GM21526 (cell line): ENCODE measurements around the gene CTNNA2.
"Not testable (repeated sequence)": the region's sequence is repeated elsewhere in the genome, so short reads cannot be mapped to it uniquely, and the experiment has no call there.

Experiments used
- ATAC-seq: cut with Tn5 transposase; IDR thresholded peaks from one replicate; pipeline ENCODE4 v1.9.1; 2021; ENCODE audit warnings: moderate library complexity; ENCODE audit not compliant: unreplicated experiment, low FRiP score

Gene CTNNA2

GRCh38 chr2:80061881-80062280, 549.0 kb downstream of the CTNNA2 start:
- ATAC-seq = no peak

DNA sequence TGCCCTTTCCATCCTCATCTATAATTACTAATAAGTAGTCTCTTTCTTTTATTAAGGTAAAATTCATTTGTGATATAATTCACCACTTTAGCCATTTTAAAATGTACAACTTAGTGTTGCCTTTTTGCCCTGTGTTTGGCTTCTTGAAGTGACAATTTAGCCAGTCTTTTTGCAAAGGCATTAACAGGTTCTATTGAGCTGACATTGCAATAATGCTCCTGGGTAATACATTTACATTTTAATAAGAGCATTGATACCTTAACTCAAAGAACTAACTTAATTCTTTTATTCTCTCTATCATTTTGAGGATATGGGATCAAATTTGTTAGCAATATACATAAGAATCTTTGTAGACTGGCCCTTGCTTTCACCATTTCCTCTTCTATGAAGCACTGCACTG, 549.4 kb downstream of the CTNNA2 start:
- no peak for ATAC-seq

DNA sequence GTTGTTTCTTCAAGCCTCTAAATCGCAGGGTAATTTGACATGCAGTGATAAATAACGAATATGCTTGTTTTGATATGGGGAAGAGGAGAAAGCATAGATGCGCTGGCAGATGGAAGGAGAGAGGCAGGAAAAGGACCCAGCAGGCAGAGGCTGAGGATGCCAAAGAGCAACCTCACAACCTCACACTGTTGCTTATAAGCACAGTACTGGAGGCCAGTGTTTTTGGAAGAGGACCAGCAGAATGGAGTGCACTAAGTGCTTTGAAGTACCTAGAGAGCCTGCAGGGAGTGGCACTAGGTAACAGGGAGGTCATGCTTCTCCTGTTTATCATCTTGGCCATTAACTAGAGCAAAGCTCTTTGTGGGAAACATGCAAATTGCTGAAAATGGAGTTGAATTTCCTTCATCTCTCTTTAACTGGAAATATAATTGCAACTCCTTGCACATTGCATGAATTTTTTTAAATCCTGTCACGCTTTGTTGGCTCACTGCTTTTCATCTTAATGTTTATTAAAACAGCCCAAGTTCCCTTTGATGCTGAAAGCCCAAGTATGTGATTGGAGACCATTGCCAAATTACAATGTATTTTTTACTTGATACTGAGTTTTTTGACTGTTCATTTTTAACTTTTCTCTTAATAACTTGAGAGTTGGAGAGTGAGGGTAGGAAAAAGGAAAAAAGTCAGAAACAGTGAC, 555.3 kb downstream of the CTNNA2 start:
- no peak for ATAC-seq

GRCh38 chr2:80070587-80070986, 557.7 kb downstream of the CTNNA2 start:
- no peak for ATAC-seq

DNA sequence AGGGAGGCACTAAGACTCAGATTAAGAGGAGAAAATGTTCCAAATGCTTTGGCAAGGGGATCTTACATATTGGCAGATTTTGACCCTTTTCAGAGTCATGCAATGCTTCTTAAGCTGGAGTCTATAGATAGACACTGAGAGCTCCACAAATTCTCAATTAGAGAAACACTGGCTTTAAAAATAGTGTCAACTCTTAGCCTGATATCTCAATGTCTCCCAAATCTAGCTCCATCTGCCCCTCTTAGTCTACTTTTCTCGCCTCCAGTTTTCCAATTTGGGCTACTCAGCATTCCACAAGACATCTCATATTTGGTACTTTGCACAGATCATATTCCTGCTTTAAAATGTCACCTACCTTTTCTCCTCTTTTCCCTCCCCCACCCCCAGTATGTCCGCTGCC, 559.1 kb downstream of the CTNNA2 start:
- ATAC-seq = no peak

GRCh38 chr2:80073134-80073561, 560.3 kb downstream of the CTNNA2 start:
- no peak for ATAC-seq

DNA sequence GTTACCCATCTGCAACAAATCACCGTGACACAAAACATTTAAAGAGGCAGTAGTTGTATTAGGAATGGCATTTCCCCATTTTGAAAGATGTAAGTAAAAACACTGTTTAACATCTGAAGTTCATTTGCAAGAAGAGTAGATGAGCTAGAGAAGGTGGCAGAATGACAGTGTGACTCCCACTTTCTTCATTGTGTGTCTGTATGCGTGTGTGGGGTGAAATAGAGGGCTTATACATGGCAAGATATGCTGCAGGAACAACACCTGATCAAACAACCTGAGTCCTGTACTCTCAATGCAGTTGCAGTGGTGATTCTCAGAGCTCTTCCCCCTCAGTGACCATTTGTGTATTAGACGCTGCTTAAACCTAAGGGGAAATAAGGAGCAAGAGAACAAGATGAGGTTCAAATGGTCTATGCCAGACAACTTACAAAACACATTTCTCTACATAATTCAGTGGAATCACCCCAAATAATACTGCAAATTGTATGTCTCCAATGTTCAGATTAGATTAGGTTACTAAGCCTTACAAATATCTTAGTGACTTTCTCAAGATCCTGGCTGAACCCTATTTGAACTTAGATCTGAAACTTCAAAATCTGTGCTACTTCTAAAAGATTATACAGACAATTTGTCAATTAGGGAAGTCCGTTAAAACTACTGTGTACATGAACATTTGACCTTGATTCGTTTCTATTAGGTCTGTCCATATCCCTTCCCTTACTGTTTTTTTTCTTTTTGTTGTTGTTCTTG, 561.6 kb downstream of the CTNNA2 start:
- ATAC-seq = no peak

GRCh38 chr2:80075719-80076118, 562.9 kb downstream of the CTNNA2 start:
- ATAC-seq = no peak

DNA sequence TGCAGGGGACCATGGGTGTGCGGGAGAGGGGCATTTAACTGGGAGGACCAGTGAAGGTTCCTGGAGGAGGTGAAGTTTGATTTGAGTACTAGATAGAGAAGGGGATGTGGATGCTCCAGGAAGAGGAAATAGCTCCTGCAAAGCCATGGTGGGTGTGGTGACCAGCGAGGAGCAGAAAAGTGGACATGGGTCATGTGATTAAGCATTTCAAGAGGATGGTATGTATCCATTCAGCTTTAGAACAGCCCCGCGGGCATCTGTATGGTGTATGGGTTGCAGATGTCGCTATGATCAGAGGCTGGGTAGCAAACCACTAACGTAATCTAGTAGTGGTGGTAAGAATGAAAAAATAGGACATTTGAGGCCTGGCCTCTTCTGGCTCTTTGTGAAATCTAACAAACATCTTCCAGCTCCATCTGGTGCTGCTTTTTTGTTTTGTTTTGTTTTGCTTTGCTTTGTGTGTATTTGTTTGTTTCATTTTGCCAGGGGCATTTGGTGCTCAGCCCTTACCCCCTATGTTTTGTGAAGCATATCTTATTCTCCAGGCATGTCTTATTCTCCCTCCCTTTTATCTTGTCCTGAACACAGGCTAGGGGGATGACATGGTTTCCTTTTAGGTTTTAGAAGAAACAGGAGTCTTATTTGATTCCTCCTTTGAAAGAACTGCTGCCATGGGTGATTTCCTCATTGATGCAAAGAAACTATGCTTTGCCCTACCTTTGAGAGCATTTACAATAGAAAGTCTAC, 565.6 kb downstream of the CTNNA2 start:
- ATAC-seq = no peak

DNA sequence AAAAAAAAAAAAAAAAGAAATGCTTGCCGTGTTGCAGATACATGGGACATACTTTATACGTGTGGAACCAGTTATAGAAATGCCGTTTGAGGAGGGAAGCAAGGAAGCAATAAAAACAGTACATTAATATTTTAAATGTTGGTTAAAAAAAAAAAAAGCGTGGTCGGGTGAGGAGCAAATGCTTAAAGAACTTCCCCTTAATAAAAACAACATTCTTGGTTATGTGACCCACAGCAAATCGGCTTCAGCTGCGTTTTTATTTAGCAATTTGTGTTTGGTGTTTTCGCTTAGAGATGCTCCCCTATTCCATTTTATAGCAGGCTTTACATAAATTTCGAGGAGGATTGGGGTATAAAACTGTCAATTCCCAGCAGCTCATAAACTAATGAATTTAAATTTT, 568.1 kb downstream of the CTNNA2 start:
- no peak for ATAC-seq

- ATAC-seq = no peak
These were observed 574.0 kb downstream of the CTNNA2 start for GRCh38 chr2:80086831-80087230.

DNA sequence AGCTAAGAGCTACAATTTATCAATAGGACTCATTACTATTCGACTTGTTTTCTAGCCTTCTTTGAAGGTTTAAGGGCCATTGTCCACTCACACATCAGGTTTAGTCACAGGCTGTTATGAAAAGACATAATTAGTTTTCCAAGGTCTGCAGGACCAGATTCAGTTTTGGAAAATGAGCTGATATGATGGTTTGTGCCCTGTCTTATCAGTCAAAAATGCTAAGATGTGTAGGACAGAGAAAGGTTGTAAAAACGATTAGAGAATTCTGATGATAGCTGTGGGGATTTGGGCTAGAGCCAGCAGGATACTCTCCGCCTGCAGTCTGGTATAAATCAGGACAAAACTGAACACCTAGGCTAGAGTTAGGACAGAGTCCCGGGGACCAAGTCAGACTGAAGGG, 578.4 kb downstream of the CTNNA2 start:
- ATAC-seq = no peak

DNA sequence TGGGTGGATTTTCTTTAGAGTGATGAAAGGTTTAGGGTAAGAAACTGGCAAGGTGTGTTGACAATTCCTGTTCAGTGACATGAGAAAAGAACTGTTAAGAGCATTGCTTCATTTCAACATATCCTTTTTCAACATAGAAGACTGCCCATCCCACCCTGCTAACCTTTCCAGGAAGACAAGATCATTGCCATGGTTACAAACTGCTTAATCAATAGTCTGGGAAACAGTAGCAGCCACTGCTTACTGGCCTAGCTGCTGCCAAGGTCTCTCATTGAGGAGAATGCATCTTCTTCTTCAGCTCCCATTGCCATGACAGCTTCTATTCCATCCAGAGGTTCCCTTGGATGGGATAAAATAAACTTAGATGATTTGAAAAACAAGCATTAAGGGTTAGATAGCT, 579.6 kb downstream of the CTNNA2 start:
- ATAC-seq = no peak

GRCh38 chr2:80098503-80098902, 585.7 kb downstream of the CTNNA2 start:
- ATAC-seq = not testable (repeated sequence)

- ATAC-seq = no peak
These were observed 589.2 kb downstream of the CTNNA2 start for GRCh38 chr2:80102026-80102425.

GRCh38 chr2:80105015-80105640, 592.3 kb downstream of the CTNNA2 start:
- no peak for ATAC-seq

DNA sequence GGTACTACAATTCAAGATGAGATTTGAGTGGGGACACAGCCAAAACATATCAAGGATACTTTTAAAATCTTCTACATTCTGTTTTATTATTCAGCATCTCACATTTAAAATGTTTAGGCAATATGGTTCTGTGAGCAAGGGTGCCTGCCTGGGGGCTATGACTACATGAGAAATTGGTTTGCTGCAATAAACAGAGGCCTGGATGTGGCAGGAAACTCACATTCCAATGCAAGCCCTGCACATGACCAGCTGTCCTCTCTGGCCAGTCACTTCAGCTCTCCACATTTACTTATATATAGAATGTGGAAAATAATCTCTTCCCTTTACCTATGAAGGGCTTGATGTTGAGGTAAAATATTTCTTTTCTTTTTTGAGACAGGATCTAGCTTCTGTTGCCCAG, 598.3 kb downstream of the CTNNA2 start:
- ATAC-seq = no peak

DNA sequence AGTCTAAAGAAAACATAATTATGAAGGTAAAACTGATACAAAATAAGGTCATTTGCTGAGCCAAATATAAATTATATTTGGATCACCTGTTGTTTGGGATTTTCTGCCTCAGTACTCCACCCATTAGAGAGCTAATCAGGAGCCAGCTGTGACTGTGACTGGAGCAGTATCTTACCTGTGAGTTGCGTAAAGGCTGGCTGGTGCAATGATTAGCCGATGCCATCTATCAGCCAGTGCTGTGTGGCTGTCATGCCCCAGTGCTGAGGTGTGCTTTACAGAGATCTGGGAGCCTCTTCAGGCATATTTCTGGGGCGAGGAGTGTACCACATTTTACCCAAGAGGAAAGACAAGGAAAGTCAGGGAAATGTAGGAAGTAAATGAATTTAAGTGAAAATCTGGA, 599.9 kb downstream of the CTNNA2 start:
- no peak for ATAC-seq

GRCh38 chr2:80113399-80113798, 600.5 kb downstream of the CTNNA2 start:
- ATAC-seq = no peak

GRCh38 chr2:80114812-80115211, 602.0 kb downstream of the CTNNA2 start:
- no peak for ATAC-seq

DNA sequence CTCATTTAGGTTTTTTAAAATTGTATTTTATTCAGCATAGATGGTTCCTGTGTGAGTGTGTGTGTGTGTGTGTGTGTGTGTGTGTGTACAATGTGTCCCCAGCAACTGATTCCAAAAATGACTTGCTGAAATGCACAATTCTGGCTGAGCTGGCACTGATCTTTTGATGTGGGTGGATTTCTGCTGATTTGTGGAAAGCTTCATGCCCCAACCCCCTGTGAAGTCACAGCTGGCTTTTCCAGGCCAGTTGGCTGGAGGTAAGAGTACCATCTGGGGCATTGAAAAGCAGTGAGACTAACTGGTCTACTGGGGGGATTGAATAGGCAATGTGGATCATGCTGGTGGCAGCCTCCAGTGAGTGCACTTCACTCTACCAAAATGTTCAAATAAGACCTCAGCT, 604.5 kb downstream of the CTNNA2 start:
- ATAC-seq = no peak
